ENCODE data around the gene IFT22. TPM values are rescaled to one million over a fixed set of nuclear protein-coding genes. Genes with fewer than 3 reads are reported as not detected.

Gene IFT22
- total and polyA plus RNA-seq, 2 of the 8 experiments (the other 6 are each of a cell fraction or from before 2014, with no cell fraction given): 17.7 to 18.9 TPM

DNA sequence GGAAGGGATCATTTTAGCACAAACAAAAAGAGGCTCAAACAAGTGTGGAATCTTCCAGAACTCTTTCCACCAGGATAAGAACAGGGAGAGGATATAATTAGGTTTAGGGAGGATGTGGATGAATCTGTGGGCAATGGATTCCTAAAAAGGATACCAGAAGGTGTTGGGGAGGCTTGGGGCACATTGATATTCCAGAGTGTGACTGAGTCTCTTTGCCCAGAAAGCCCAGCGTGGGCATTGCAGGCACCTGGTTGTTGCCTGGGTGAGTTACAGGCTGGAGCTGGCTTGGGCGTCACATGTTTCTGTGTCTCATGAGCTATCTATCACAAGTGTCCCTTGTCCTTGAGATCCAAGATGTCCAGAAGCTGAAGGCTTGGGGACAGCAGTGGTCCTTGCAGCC lies 44.3 kb upstream of the IFT22 start (continued):
- TF ChIP-seq CHD7 (IDR thresholded peaks at IDR 0.05; ENCODE audit: insufficient replicate concordance, low read length) (no peak), CREB1 (IDR thresholded peaks at IDR 0.05) (no peak), CHD2 (IDR thresholded peaks at IDR 0.05; ENCODE audit: low read length) (no peak), RAD21 (IDR thresholded peaks at IDR 0.05 in 1 of 2, conservative IDR thresholded peaks at IDR 0.05 in 1 of 2; ENCODE audit: low read depth in 2 of 2, low read length in 2 of 2) (no peak), TCF12 (IDR thresholded peaks at IDR 0.05; ENCODE audit: low read depth, low read length) (no peak), NANOG (IDR thresholded peaks at IDR 0.05; ENCODE audit: insufficient read depth, low read depth, low read length, poor library complexity, severe bottlenecking) (no peak), SIX5 (IDR thresholded peaks at IDR 0.05; ENCODE audit: low read depth, low read length) (no peak), EZH2 (IDR thresholded peaks at IDR 0.05; ENCODE audit: low read depth, low read length, severe bottlenecking) (no peak), CEBPB (IDR thresholded peaks at IDR 0.05; ENCODE audit: low read depth, low read length) (no peak)

Measured in H1 (cell line).